NOMO-1 (cell line): ENCODE measurements around the gene TSHZ2.

Source experiments
- DNase-seq, 2 experiments: peaks; one replicate each; lab custom pipeline; 2025; ENCODE audit not compliant: unreplicated experiment in 2 of 2; lab: John Stamatoyannopoulos, UW

The TSHZ2 gene

DNA sequence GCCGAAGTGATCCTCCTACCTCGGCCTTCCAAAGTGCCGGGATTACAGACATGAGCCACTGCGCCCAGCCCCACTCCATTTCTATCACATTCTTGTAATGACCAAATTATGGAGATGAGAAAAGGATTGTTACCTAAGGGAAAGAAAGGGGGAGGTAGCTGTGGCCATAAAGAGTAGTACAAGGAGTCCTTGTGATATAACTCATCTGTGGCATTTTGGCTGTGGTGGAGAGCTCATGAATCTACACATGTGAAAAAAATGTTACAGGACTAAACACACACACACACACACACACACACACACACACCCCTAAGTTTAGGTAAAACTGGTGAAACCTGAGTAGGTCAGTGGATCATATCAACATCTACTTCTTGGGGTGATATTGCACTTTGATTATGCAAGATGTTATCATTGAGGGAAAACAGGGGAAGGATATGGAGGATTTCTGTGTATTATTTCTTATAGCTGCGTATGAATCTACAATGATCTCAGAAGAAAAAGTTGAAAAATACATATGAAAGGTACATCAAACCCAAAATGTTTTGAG is 251.5 kb downstream of the TSHZ2 start:
- DNase-seq: no peak

DNA sequence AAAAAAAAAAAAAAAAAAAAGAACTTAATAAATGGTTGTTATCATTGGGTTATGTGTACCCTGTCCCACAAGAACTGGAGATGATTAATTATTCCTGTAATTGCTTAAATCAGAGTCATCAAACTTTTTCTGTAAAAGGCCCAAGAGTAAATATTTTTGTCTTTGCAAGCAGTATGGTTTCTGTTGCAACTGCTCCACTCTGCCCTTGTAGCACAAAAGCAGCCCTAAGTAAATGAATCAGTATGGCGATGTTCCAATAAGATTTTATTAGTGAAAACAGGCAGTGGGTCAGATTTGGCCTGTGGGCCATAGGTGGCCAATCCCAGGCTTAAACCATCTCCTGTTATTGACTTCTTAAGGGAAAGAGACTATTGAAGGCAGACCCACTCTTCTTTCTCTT is 252.7 kb downstream of the TSHZ2 start:
- no peak for DNase-seq

DNA sequence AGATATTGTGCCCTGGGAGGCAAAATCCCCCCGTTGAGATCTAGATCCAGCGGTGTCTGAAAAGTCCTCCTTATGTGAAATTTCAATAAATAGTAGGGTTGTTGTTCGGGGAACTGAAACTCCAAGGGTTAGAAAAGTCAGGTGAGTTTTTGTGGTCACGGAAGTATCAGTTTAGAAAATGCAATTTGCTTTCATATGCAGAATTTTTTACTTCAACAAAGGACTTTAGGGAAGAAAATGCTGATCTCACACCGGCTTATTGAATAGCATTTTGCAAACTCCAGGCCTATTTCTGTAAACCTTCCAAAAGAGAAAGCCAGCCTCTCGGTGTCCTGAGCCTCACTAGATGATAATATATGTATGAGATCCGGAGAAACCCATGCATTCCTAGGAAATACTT is 254.7 kb downstream of the TSHZ2 start:
- peak; percentile 30 to 60 for DNase-seq

DNA sequence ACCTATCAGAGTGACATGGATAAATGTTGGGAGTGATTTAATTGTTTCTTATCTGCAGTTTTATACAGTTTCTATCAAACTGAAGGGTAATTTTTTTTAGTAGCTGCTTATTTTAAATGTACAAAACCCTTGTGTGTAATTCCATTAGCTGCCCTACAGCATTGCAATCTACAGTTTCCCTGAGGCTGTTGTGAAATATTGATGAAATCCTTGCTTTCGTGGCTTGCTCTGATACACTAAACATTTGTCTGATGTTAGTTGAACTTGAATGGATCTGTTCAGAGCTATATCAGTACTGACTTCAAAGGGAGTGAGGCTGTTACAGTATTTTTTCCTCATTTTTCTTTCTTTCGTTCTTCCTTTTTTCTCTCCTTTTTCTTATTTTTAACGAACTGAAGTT is 255.4 kb downstream of the TSHZ2 start:
- peak; percentile 44 to 72 for DNase-seq

DNA sequence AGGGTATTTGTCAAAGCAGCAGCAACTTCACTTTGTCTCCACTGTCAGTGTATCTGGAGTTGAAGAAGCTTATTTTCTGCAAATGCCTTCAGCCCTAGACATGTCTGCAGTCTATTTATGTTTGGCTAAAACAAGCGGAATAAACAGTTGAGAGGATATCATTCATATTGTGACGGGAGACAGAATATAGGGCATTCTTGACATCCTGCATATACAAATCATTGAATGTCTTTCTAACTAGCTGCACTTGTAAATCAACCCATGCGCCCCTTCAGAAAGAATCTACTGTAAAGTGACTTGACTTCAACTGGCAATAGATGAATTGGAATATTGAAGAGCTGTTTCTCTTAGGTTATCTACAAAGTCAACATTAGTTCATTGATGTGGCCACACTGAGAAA is 258.9 kb downstream of the TSHZ2 start:
- no peak for DNase-seq

DNA sequence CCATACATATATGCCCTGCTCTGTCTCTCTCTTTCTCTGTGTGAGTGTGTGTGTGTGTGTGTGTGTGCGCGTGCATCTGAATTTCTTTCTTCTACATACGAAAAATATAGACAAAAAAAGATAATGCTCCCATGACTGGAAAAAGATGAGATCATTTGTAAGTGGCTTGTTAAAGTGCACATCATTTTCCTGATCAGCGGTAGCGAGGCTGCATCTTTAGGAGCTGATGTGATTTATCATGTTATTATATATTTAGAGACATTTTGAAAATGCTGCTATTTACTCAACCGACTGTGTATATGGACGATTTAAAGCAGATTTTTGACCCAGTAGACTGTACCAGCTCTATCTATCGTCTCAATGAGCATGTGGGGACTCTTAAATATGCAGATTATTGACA is 265.3 kb downstream of the TSHZ2 start:
- no peak for DNase-seq

DNA sequence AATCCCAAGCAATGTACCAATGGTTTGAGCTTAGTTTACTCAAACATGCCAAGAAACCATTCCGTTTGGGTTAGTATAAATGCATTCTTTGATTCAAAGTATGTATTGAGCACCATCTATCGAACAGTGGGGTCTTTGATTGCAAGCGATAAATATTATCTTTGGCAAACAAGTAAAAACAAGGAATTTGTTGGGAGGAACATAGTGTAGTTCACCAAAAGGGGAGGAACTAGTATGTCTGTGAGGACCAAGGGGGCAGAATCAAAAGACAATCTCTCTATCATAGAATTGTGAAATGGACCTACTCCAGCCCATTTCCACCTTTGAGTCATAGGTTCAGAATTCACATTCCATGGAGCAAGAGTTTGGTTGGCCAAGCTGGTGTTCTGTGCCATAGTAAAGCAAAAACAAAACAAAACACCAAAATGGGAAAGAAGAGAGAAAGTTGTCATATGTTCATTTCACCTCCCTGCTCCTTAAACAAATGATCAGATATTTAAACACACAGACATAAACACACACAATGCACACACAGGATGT is 266.0 kb downstream of the TSHZ2 start:
- DNase-seq: no peak

DNA sequence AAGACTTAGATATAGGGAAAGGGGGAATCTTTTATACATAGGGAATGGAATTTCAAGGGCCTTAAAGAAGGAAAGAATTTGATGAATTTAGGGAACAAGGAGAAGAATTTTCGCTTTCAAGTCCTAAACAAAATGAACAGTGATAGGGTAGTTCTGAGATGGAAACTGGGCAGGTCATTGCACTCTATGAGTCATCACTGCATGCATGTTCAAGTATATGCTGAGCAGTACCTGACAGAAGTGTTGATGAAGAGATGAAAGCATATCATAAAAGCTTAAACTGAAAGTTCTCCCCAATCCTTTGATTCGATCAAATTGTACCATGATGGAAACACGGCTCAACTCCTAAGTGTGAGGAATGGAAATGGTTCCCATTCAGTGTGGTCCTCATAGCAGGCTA is 271.0 kb downstream of the TSHZ2 start:
- no peak for DNase-seq

DNA sequence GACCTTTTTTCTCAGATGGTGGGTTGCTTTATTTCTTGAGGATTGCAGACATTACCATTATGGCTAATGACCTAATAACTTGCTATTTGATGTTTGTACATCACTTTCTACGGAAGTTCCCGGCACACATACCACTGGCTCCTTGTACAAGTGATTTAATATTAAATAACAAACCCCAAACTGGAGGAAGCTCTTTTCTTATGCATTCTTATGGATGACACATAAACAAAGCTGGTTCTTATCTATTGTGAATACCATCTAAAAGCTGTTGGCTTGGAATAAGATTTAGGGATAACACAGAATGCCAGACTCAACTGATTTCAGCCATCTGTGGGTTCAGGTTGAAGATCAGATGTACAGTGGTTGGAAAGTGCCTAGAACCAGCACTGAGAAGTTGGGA is 272.6 kb downstream of the TSHZ2 start:
- no peak for DNase-seq

DNA sequence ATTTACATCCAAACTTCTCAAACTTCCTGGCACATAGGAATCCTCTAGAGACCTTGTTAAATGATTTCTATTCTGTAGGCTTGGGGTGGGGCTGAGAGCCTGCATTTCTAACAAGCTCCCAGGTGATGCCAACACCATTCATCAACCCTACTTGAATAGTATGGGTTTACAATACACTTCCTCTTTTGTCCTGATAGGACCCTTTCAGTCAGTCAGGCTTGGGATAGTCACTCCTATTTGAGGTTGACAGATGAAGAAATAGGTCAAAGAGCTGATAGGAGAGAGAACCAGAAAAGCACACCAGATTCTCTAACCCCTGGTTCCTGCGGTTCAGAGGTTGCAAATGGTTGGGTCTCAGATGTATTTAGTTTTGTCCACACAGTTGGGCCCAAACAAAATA is 273.4 kb downstream of the TSHZ2 start:
- peak; percentile 26 to 90 for DNase-seq

DNA sequence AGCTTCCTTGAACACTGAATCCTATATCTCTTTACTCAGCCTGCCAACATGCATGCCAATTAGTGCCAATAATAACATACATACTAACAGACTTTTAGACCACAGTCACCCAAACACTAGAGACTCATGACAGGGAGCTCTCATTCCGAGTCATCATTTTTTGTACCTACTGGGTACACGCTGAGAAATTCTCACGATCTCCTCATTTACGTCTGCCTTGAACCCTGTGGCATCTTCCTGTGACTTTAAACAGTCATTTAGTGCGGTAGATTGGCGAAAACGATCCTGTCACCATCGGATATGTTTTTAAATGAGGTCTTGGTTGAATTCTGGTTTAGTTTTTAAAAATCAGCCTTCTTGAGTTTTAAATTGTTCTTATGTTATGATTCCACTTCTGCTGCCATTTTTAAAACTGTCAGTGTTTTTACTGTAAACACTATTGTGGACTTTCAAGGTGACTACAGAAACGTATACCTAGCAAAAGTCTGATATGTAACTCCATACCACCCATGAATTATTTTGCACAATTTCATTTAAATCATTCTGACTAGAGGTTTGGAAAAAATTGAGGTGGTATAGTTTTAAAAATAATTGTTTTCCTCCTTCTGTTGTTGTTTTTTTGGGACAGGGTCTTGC is 275.4 kb downstream of the TSHZ2 start:
- DNase-seq: no peak

DNA sequence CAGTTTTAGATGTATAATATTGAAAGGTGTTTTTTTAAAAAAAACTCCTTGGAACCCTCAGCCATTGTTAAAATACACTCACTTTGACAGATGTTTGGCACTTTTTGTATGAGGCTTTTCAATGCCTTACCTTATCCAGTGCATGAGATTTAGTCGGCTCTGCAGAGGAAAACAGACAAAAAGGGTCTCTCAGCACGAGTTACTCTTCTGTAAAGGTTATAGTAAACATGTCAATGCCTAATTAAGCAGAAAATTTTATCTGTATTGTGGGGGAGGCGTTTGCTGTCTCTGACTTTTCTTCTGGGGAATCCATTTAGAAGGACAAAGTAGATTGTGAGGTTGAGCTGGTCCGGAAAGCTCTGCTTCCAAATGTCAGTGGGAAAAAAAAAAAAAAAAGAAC is 278.3 kb downstream of the TSHZ2 start:
- DNase-seq: no peak

DNA sequence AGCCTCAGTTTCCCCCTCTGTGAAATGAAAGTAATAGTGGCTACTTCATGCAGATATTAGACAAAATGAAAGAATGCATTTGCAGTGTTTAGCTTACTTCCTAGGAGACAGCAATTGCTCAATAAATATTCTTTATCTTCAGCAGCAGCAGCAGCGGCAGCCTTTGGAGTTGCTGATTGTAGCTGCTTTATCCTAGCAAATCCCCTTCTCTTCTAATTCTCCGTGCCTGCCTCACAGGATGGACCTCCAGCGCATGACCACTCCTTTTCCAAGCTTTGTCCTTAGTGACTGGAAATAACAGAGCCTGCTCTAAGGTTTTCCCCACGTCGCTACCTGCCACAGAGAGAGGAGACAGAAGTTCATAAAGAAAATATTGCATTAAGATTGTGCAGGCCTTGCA is 279.8 kb downstream of the TSHZ2 start:
- no peak for DNase-seq

DNA sequence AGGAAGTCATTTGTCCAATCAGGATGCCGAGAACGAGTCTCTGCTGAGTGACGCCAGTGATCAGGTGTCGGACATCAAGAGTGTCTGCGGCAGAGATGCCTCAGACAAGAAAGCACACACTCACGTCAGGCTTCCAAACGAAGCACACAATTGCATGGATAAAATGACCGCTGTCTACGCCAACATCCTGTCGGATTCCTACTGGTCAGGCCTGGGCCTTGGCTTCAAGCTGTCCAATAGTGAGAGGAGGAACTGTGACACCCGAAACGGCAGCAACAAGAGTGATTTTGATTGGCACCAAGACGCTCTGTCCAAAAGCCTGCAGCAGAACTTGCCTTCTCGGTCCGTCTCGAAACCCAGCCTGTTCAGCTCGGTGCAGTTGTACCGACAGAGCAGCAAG is 281.5 kb downstream of the TSHZ2 start:
- DNase-seq: no peak

DNA sequence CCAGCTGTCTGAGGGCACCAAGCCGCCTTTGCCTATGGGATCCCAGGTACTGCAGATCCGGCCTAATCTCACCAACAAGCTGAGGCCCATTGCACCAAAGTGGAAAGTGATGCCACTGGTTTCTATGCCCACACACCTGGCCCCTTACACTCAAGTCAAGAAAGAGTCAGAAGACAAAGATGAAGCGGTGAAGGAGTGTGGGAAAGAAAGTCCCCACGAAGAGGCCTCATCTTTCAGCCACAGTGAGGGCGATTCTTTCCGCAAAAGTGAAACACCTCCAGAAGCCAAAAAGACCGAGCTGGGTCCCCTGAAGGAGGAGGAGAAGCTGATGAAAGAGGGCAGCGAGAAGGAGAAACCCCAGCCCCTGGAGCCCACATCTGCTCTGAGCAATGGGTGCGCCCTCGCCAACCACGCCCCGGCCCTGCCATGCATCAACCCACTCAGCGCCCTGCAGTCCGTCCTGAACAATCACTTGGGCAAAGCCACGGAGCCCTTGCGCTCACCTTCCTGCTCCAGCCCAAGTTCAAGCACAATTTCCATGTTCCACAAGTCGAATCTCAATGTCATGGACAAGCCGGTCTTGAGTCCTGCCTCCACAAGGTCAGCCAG is 283.0 kb downstream of the TSHZ2 start:
- DNase-seq: no peak

DNA sequence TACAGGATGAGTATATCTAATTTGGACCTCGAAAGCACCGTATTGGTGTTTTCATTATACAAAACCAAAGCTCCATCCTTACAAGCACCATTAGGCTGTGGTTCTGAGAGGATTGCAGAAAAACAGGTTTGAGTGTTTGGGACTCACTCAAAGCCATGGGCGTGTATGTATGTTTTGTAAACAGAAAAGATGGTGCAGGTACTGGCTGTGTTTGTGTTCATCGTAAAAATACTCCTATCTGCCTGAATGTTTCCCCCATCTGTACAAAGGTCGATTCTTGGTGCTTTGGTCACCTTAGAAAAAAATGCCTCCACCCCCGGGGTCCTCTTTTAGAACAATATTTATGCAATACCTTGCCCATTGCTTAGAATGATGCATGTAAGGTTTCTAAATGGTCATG is 286.6 kb downstream of the TSHZ2 start:
- DNase-seq: no peak

DNA sequence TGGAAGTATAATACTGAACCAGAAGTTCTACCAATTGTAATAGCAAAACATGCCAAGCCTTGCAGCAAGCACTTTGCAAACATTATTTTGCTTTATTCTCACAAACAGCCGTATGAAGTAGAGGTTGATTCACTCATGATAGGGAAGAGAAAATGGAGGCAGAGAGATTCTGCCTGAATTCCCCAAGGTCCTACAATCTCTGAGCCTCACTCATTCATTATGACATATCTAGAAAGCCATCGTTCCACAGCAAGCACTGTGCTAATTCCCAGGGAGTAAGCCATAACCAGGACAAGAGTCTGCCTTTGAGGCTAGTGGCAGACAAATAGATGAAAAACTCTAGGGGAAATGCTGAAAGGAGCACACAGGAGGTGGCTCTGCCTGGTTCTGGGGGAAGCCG is 288.0 kb downstream of the TSHZ2 start:
- DNase-seq: no peak

DNA sequence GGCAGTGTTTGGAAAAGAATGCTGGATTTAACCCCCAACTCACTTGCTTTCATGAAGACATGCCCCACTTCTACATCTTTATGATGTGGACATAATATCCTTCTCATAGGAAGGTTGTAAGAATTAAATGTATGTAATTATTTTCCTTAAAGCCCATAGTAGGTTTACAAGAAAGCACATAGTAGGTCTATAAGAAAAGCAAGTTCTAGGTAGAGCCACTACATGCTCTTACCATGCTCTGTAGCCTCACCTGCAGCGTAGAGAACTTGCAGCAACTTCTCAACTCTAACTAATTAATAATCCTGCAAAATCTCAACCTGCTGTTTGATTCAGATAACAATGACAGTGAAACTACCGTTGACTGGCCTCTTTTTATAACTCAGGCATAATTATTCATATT is 288.4 kb downstream of the TSHZ2 start:
- no peak for DNase-seq

DNA sequence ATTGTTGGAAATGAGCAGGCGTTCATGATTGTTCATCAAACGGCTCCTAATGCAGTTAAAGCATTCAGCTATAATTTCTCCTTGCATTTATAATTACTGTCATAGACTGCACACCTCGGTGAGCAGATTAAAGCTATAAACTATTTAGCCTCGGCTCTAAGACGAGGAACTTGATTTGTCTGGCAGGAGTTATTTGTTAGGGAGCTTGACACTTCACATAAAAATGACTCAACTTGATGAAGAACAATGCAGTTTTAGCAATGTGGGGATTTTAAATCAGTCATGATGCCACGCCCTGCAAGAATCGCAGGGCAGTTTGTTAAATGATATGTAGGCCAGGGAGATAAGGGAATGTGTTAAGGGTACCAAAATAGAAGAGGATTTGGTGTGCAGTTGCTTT is 290.2 kb downstream of the TSHZ2 start:
- DNase-seq: peak in 1 of 2 experiments; percentile 14

DNA sequence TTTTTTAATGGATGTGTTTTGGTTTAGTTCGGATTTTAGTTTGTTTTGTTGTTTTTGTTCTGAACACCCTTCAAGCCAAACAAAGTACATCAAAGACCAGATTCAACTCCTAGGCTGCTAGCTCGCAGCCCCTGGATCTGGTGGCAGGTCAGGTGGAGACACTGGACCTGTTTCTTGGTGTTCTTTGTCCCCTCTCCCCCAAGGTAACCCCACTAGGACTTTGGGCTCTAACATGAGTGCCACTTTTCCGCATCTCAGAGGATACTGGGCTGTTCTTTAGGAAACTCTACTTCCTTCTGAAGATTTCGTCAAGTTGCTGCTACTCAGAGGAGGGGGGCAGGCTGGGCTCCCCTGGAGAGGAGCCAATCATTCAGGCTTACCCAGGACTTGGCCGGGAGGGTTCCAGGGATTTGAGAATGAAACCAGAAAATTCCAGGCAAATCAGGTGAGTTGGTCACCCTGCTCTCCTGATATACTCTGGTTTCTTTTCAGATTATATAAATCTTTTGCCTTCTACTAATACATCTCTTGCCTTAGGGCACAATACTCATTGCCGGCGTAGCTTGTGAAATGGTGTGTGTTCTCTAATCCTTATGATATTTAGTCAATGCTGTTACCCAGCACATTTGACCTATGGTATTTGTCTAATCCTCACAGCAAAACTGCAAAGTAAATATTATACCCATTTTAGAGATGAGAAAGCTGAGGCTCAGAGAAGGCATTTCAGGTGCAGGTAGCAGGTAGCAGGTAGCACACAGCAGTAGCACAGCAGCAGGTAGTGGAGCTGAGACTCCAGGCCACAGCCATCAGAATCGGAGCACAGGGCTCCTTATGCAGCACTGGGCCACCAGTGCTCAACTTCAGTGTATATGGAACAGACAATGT is 291.6 kb downstream of the TSHZ2 start:
- no peak for DNase-seq

DNA sequence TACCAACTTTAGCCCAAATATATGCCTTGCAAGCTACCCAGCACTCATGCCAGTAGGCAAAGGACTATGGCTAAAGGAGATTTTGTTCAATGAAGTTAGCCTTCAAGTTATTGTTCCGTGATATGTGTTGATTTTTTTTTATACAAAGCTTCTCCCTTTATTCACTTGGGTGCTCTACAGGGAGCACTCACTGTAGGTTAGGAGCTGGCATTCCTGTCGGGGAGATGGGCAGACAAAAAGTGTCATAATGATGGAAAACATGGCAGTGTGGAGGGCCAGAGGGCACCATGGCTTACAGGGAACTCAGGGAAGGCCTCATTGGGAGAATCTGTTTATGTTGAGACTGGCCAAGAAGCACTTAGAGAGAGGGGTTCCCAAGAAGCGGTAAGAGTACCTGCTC is 292.4 kb downstream of the TSHZ2 start:
- no peak for DNase-seq
